Tibial nerve (tissue), 4 donors: Measurements from ENCODE around the gene HESX1. TPM values are rescaled to one million over a fixed set of nuclear protein-coding genes. Genes with fewer than 3 reads are reported as not detected.
A peak's percentile ranks its signal among the peaks of the same experiment; 100 is the strongest.

Experiments used
- DNase-seq, 2 donors: peaks; one replicate each; pipeline ENCODE4 v3.0.0-alpha.2; 2019; ENCODE audit warnings: low spot score in 2 of 2
- H3K27ac ChIP-seq, 4 donors: fragments of 200-600 bp; sonication (generic) in 3 of 4; one replicate each; pipeline ENCODE4 v1.5.1; 2017 to 2019; ENCODE audit warnings: mild to moderate bottlenecking in 1 of 4
- H3K27me3 ChIP-seq, 2 donors: fragments of 200-600 bp; sonication (generic) in 1 of 2; one replicate each; pipeline versions ENCODE4 v1.5.1 to v1.6.0; 2017 to 2019
- H3K36me3 ChIP-seq, 3 donors: fragments of 200-600 bp; sonication (generic); one replicate each; pipeline ENCODE4 v1.5.1; 2018 to 2019
- H3K4me1 ChIP-seq, 4 donors: fragments of 200-600 bp; sonication (generic) in 3 of 4; one replicate each; pipeline ENCODE4 v1.5.1; 2017 to 2019
- H3K4me3 ChIP-seq, 4 donors: fragments of 200-600 bp; sonication (generic) in 3 of 4; one replicate each; pipeline ENCODE4 v1.5.1; 2017 to 2019; ENCODE audit warnings: mild to moderate bottlenecking in 1 of 4, moderate library complexity in 1 of 4
- H3K9me3 ChIP-seq, 4 donors: fragments of 200-600 bp; sonication (generic) in 3 of 4; one replicate each; pipeline ENCODE4 v1.5.1; 2017 to 2019
- CTCF ChIP-seq, 5 experiments: fragments of 200-600 bp in 3 of 5; fragments of 450-650 bp in 2 of 5; sonication (generic) in 3 of 5; IDR thresholded peaks; one replicate each; pipeline ENCODE4 v1.5.1; 2016 to 2019; ENCODE audit warnings: antibody characterized with exemption in 5 of 5, mild to moderate bottlenecking in 3 of 5, moderate library complexity in 2 of 5
- EP300 ChIP-seq, 2 donors: sonication (generic); formaldehyde crosslinking; IDR thresholded peaks; one replicate each; pipeline ENCODE4 v1.6.1; 2017; ENCODE audit warnings: antibody characterized with exemption in 2 of 2, mild to moderate bottlenecking in 1 of 2
- POLR2A ChIP-seq, 2 donors: fragments of 450-650 bp; IDR thresholded peaks; one replicate each; pipeline ENCODE4 v1.6.1; 2017; ENCODE audit warnings: antibody characterized with exemption in 2 of 2, mild to moderate bottlenecking in 2 of 2, moderate library complexity in 2 of 2
- WGBS, 2 donors: methylation state at CpG; one replicate each; pipeline ENCODE4 v1.1.5; 2018; 5-methylcytosine and 5-hydroxymethylcytosine counted together
- total RNA-seq, 4 donors: library from RNA; depleted of rRNA; stranded (reverse); fragments of >200 nt; gene quantifications; one replicate each; pipeline ENCODE4 v1.1.0, GENCODE V29; 2016

The HESX1 gene
- total RNA-seq, result 1 to 10 TPM in 2 of 4 donors, not detected in 2; 1.1 to 3.6 TPM

GRCh38 chr3:57199895-57200297 is at the start of gene HESX1:
TSS of gene HESX1 (minus strand) at chr3:57199978. CDS start at chr3:57199918, 60 bp downstream.
- WGBS, 2 donors, result 54 to 55% methylated on average over 4 of the region's 4 CpGs
- no peak for DNase-seq
- Histone ChIP-seq H3K27me3 (no peaks in the 10 kb centered on the region), H3K27ac (no peak within 1 kb of the TSS), H3K4me3 (no peak within 1 kb of the TSS), H3K4me1 (no peaks in the 10 kb centered on the region), H3K9me3 (no peaks in the 10 kb centered on the region), H3K36me3 (no peaks in the 10 kb centered on the region)
- no peak for TF ChIP-seq CTCF (IDR thresholded peaks at IDR 0.05)
- no peak for TF ChIP-seq POLR2A (IDR thresholded peaks at IDR 0.05)
- no peak for TF ChIP-seq EP300 (IDR thresholded peaks at IDR 0.05)

- TF ChIP-seq CTCF (IDR thresholded peaks at IDR 0.05) (no peak), EP300 (IDR thresholded peaks at IDR 0.05) (no peak), POLR2A (IDR thresholded peaks at IDR 0.05) (no peak)
- Histone ChIP-seq H3K4me3 (no peak overlapping the region), H3K27me3 (no peaks in the 10 kb centered on the region), H3K27ac (no peak overlapping the region), H3K9me3 (no peaks in the 10 kb centered on the region), H3K4me1 (no peaks in the 10 kb centered on the region), H3K36me3 (peaks cover 0 to 96% (median 0%) of the 10 kb centered on the region in 3 donors)
- WGBS, 2 donors, result 86 to 88% methylated on average over 2 of the region's 2 CpGs
- no peak for DNase-seq
Measured at GRCh38 chr3:57244946-57245345, 45.2 kb upstream of the HESX1 start.

- H3K36me3 ChIP-seq, result peaks cover 0 to 37% (median 0%) of the 10 kb centered on the region in 3 donors
- 88 to 90% methylated on average over 13 of the region's 13 CpGs for WGBS, 2 donors
Measured at GRCh38 chr3:57234613-57235575, 35.1 kb upstream of the HESX1 start.

GRCh38 chr3:57233799-57234198 is 34.0 kb upstream of the HESX1 start:
- peaks cover 0 to 25% (median 14%) of the 10 kb centered on the region in 4 donors for H3K4me1 ChIP-seq
- H3K4me3 ChIP-seq, result no peak overlapping the region
- WGBS, 2 donors, result 81 to 93% methylated on average over 2 of the region's 2 CpGs
- TF ChIP-seq EP300 (IDR thresholded peaks at IDR 0.05), result no peak
- TF ChIP-seq CTCF (IDR thresholded peaks at IDR 0.05), result no peak
- TF ChIP-seq POLR2A (IDR thresholded peaks at IDR 0.05), result no peak
- H3K9me3 ChIP-seq, result no peaks in the 10 kb centered on the region
- H3K27ac ChIP-seq, result no peak overlapping the region
- H3K36me3 ChIP-seq, result peaks cover 0 to 26% (median 0%) of the 10 kb centered on the region in 3 donors
- no peak for DNase-seq
- no peaks in the 10 kb centered on the region for H3K27me3 ChIP-seq

More at GRCh38 chr3:57234613-57235575, 35.1 kb upstream of the HESX1 start:
- Histone ChIP-seq H3K4me1 (peaks cover 0 to 14% (median 4%) of the 10 kb centered on the region in 4 donors), H3K9me3 (no peaks in the 10 kb centered on the region), H3K27me3 (no peaks in the 10 kb centered on the region), H3K4me3 (no peak overlapping the region), H3K27ac (no peak overlapping the region)
- no peak for TF ChIP-seq EP300 (IDR thresholded peaks at IDR 0.05)
- no peak for TF ChIP-seq POLR2A (IDR thresholded peaks at IDR 0.05)
- TF ChIP-seq CTCF (IDR thresholded peaks at IDR 0.05), result no peak
- DNase-seq, result no peak

GRCh38 chr3:57230006-57230405 is 30.2 kb upstream of the HESX1 start:
- no peaks in the 10 kb centered on the region for H3K9me3 ChIP-seq
- H3K4me3 ChIP-seq, result no peak overlapping the region
- no peak for DNase-seq
- peaks cover 0 to 30% (median 14%) of the 10 kb centered on the region in 4 donors for H3K4me1 ChIP-seq
- H3K27me3 ChIP-seq, result no peaks in the 10 kb centered on the region
- no peak for TF ChIP-seq EP300 (IDR thresholded peaks at IDR 0.05)
- TF ChIP-seq CTCF (IDR thresholded peaks at IDR 0.05), result no peak
- no peak for TF ChIP-seq POLR2A (IDR thresholded peaks at IDR 0.05)
- 72 to 79% methylated on average over 2 of the region's 2 CpGs for WGBS, 2 donors
- no peaks in the 10 kb centered on the region for H3K36me3 ChIP-seq
- H3K27ac ChIP-seq, result peak overlapping the region in 1 of 4 donors; percentile 53
